Measurements from ENCODE around the gene MAP3K7CL. TPM values are rescaled to one million over a fixed set of nuclear protein-coding genes. Genes with fewer than 3 reads are reported as not detected.

Gene MAP3K7CL
- total RNA-seq, 1 experiment from 2014 or later, result 0.15 TPM

DNA sequence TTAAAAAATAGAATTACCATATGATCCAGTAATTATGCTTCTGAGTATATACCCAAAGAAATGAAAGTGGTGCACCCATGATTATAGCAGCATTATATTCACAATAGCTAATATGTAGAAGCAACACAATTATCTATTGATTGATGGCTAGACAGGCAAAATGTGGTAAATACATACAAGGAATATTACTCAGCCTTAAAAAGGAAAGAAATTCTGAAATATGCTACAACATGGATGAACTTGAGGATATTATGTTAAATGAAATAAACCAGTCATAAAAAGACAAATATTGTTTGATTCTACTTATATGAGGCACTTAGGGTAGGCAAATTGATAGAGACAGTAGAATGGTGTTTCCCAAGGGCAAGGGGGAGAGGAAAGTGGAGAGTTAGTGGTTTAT is 80.8 kb downstream of the MAP3K7CL start:
- Mint-ChIP-seq H3K4me3 (no peak overlapping the region), H3K36me3 (no peaks in the 10 kb centered on the region), H3K27me3 (ENCODE audit: low read depth) (no peaks in the 10 kb centered on the region), H3K27ac (no peak overlapping the region), H3K9me3 (peaks cover 3% of the 10 kb centered on the region; the same call in 1 of the 2 replicates), H3K4me1 (no peaks in the 10 kb centered on the region)
- no peak for ATAC-seq
- TF ChIP-seq HMGA2 (CRISPR knock-in tag; IDR thresholded peaks at IDR 0.05) (no peak), IRF1 (CRISPR knock-in tag; IDR thresholded peaks at IDR 0.05) (no peak), FOXP4 (CRISPR knock-in tag; IDR thresholded peaks at IDR 0.05) (no peak), ZNF423 (CRISPR knock-in tag; IDR thresholded peaks at IDR 0.05) (no peak), ZBTB43 (CRISPR knock-in tag; IDR thresholded peaks at IDR 0.05) (no peak), FOXK1 (CRISPR knock-in tag; IDR thresholded peaks at IDR 0.05) (no peak), ZNF416 (CRISPR knock-in tag; IDR thresholded peaks at IDR 0.05) (no peak), E2F4 (CRISPR knock-in tag; IDR thresholded peaks at IDR 0.05; ENCODE audit: borderline replicate concordance, low read depth) (no peak), NR3C1 (CRISPR knock-in tag; conservative IDR thresholded peaks at IDR 0.05; ENCODE audit: low read depth) (no peak), ZNF138 (CRISPR knock-in tag; conservative IDR thresholded peaks at IDR 0.05) (no peak), SMAD4 (CRISPR knock-in tag; IDR thresholded peaks at IDR 0.05) (no peak), FOXP1 (CRISPR knock-in tag; IDR thresholded peaks at IDR 0.05; ENCODE audit: borderline replicate concordance) (no peak)
- TF ChIP-seq, protein P1, sequence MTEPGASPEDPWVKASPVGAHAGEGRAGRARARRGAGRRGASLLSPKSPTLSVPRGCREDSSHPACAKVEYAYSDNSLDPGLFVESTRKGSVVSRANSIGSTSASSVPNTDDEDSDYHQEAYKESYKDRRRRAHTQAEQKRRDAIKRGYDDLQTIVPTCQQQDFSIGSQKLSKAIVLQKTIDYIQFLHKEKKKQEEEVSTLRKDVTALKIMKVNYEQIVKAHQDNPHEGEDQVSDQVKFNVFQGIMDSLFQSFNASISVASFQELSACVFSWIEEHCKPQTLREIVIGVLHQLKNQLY (CRISPR knock-in tag; IDR thresholded peaks at IDR 0.05), result no peak
- TF ChIP-seq, protein P2, sequence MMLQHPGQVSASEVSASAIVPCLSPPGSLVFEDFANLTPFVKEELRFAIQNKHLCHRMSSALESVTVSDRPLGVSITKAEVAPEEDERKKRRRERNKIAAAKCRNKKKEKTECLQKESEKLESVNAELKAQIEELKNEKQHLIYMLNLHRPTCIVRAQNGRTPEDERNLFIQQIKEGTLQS (CRISPR knock-in tag; conservative IDR thresholded peaks at IDR 0.05), result no peak
- TF ChIP-seq, protein P3, sequence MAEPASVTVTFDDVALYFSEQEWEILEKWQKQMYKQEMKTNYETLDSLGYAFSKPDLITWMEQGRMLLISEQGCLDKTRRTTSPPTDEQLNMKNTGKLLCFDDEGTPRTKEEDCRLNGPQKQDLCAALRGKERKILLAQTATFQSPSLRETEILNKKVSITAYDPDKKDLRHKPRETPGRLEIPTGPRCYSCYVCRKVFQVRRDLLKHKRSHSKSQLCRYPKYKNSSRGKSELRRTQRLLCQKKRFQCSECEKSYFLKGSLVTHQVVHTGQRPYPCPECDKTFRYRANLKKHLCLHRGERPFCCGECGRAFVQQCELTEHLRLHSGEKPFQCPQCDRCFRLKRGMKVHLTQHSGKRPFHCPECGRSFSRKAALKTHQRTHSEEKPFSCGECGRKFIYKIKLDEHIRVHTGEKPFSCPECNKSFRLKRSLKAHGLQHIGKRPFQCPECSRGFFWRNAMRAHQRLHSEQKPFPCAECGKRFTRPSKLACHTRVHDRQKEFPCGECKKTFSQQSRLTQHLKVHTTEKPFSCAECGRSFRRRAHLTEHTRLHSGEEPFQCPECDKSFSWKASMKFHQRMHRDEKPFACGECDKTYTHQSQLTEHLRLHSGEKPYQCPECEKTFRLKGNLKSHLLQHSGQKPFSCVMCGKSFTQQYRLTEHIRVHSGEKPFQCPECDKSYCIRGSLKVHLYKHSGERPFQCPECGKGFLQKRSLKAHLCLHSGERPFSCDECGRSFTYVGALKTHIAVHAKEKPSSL (CRISPR knock-in tag; conservative IDR thresholded peaks at IDR 0.05), result no peak
- ChIA-PET POLR2A (no interaction called here), CTCF (no interaction called here)
- DNase-seq (ENCODE audit: low spot score), result no peak

DNA sequence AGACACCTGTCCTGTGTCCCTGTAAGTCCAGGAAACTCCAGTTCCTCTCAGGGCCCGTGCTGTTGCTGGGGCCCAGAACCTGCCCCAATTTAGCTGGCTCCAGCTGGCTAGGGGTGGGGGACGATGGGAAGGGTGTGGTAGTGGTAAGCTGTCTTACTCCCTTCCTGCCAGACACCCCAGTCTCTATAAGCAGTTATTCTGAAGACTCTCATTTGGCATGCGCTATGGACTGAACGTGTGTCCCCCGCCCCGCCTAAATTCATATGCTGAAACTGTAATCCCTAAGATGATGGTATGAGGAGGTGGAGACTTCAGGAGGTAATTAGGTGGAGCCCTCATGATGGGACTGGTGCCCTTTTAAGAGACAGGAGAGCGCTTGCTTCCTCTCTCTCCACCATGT is 82.0 kb downstream of the MAP3K7CL start:
- Mint-ChIP-seq H3K36me3 (no peaks in the 10 kb centered on the region), H3K4me3 (no peak overlapping the region), H3K9me3 (peaks cover 3% of the 10 kb centered on the region; the same call in 1 of the 2 replicates), H3K27ac (no peak overlapping the region), H3K27me3 (ENCODE audit: low read depth) (no peaks in the 10 kb centered on the region), H3K4me1 (no peaks in the 10 kb centered on the region)
- ATAC-seq, result no peak
- ChIA-PET CTCF (no interaction called here), POLR2A (no interaction called here)
- TF ChIP-seq, protein P4, sequence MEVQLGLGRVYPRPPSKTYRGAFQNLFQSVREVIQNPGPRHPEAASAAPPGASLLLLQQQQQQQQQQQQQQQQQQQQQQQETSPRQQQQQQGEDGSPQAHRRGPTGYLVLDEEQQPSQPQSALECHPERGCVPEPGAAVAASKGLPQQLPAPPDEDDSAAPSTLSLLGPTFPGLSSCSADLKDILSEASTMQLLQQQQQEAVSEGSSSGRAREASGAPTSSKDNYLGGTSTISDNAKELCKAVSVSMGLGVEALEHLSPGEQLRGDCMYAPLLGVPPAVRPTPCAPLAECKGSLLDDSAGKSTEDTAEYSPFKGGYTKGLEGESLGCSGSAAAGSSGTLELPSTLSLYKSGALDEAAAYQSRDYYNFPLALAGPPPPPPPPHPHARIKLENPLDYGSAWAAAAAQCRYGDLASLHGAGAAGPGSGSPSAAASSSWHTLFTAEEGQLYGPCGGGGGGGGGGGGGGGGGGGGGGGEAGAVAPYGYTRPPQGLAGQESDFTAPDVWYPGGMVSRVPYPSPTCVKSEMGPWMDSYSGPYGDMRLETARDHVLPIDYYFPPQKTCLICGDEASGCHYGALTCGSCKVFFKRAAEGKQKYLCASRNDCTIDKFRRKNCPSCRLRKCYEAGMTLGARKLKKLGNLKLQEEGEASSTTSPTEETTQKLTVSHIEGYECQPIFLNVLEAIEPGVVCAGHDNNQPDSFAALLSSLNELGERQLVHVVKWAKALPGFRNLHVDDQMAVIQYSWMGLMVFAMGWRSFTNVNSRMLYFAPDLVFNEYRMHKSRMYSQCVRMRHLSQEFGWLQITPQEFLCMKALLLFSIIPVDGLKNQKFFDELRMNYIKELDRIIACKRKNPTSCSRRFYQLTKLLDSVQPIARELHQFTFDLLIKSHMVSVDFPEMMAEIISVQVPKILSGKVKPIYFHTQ (CRISPR knock-in tag; IDR thresholded peaks at IDR 0.05), result no peak
- TF ChIP-seq FOXK1 (CRISPR knock-in tag; IDR thresholded peaks at IDR 0.05), result no peak
- no peak for TF ChIP-seq EMX1 (CRISPR knock-in tag; IDR thresholded peaks at IDR 0.05)
- TF ChIP-seq, protein P5, sequence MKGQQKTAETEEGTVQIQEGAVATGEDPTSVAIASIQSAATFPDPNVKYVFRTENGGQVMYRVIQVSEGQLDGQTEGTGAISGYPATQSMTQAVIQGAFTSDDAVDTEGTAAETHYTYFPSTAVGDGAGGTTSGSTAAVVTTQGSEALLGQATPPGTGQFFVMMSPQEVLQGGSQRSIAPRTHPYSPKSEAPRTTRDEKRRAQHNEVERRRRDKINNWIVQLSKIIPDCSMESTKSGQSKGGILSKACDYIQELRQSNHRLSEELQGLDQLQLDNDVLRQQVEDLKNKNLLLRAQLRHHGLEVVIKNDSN (CRISPR knock-in tag; IDR thresholded peaks at IDR 0.05), result no peak
- TF ChIP-seq, protein P6, sequence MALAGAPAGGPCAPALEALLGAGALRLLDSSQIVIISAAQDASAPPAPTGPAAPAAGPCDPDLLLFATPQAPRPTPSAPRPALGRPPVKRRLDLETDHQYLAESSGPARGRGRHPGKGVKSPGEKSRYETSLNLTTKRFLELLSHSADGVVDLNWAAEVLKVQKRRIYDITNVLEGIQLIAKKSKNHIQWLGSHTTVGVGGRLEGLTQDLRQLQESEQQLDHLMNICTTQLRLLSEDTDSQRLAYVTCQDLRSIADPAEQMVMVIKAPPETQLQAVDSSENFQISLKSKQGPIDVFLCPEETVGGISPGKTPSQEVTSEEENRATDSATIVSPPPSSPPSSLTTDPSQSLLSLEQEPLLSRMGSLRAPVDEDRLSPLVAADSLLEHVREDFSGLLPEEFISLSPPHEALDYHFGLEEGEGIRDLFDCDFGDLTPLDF (CRISPR knock-in tag; IDR thresholded peaks at IDR 0.05), result no peak
- no peak for TF ChIP-seq GRHL2 (CRISPR knock-in tag; IDR thresholded peaks at IDR 0.05; ENCODE audit: insufficient replicate concordance, severe bottlenecking)
- TF ChIP-seq IRF2 (CRISPR knock-in tag; IDR thresholded peaks at IDR 0.05; ENCODE audit: borderline replicate concordance, low read depth), result no peak
- TF ChIP-seq NFYB (CRISPR knock-in tag; conservative IDR thresholded peaks at IDR 0.05; ENCODE audit: low read depth), result no peak
- TF ChIP-seq JUN (CRISPR knock-in tag; IDR thresholded peaks at IDR 0.05), result no peak
- DNase-seq (ENCODE audit: low spot score), result no peak

Measured in WTC11 (cell line).